ENCODE data around the gene TPM2.

- TF ChIP-seq CTCF (IDR thresholded peaks at IDR 0.05) (no peak), EZH2 (IDR thresholded peaks at IDR 0.05; ENCODE audit: borderline replicate concordance, insufficient read depth, low read depth, low read length, poor library complexity, severe bottlenecking) (no peak)
Observed at GRCh38 chr9:35679766-35680330, 9.9 kb downstream of the TPM2 start.
